HCT116 (cell line): Measurements from ENCODE around the gene LRRFIP1.

Experiments
- EZH2phosphoT487 ChIP-seq: fragments of 200-600 bp; IDR thresholded peaks from 2 replicates; pipeline ENCODE4 v1.6.1; 2018; ENCODE audit warnings: antibody characterized with exemption, borderline replicate concordance
- POLR2AphosphoS5 ChIP-seq: IDR thresholded peaks from 2 replicates; pipeline ENCODE4 v1.6.1; 2011; ENCODE audit warnings: mild to moderate bottlenecking, low read depth, low read length, moderate library complexity
- RAD21 ChIP-seq: IDR thresholded peaks from 2 replicates; pipeline ENCODE4 v1.6.1; 2012; ENCODE audit warnings: low read depth, mild to moderate bottlenecking
- TCF7L2 ChIP-seq: IDR thresholded peaks from 2 replicates; pipeline ENCODE4 v1.7.0; 2011; ENCODE audit warnings: borderline replicate concordance, inconsistent platforms; ENCODE audit not compliant: insufficient read depth, insufficient read length; ENCODE audit errors: extremely low read depth
- TF ChIP-seq, protein P1 (sequence below), 3 experiments: fragments of 200-600 bp in 1 of 3; sonication (generic) in 1 of 3; IDR thresholded peaks in 2 of 3; conservative IDR thresholded peaks in 1 of 3; 2 replicates each; pipeline ENCODE4 v1.5.1; 2012 to 2017; ENCODE audit warnings: low read depth in 2 of 3, low read length in 2 of 3, antibody characterized with exemption in 1 of 3, borderline replicate concordance in 1 of 3, control low read depth in 1 of 3, mild to moderate bottlenecking in 1 of 3, mixed read lengths in 1 of 3, mixed run types in 1 of 3, moderate library complexity in 1 of 3; ENCODE audit not compliant: insufficient read depth in 1 of 3
- TF ChIP-seq, protein P2 (sequence below): IDR thresholded peaks from 2 replicates; pipeline ENCODE4 v1.6.1; 2012

GRCh38 chr2:237650455-237650850 lies 23.1 kb downstream of the LRRFIP1 start:
- TF ChIP-seq TCF7L2: no peak
- TF ChIP-seq, protein P1, sequence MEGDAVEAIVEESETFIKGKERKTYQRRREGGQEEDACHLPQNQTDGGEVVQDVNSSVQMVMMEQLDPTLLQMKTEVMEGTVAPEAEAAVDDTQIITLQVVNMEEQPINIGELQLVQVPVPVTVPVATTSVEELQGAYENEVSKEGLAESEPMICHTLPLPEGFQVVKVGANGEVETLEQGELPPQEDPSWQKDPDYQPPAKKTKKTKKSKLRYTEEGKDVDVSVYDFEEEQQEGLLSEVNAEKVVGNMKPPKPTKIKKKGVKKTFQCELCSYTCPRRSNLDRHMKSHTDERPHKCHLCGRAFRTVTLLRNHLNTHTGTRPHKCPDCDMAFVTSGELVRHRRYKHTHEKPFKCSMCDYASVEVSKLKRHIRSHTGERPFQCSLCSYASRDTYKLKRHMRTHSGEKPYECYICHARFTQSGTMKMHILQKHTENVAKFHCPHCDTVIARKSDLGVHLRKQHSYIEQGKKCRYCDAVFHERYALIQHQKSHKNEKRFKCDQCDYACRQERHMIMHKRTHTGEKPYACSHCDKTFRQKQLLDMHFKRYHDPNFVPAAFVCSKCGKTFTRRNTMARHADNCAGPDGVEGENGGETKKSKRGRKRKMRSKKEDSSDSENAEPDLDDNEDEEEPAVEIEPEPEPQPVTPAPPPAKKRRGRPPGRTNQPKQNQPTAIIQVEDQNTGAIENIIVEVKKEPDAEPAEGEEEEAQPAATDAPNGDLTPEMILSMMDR (IDR thresholded peaks at IDR 0.05 in 2 of 3, conservative IDR thresholded peaks at IDR 0.05 in 1 of 3; ENCODE audit: borderline replicate concordance in 1 of 3, insufficient read depth in 1 of 3, low read depth in 2 of 3, low read length in 2 of 3): no peak
- TF ChIP-seq EZH2phosphoT487: no peak
- TF ChIP-seq RAD21: no peak
- TF ChIP-seq, protein P2, sequence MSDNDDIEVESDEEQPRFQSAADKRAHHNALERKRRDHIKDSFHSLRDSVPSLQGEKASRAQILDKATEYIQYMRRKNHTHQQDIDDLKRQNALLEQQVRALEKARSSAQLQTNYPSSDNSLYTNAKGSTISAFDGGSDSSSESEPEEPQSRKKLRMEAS: no peak
- no peak for TF ChIP-seq POLR2AphosphoS5
